Measurements from ENCODE around the gene ZNRF1. TPM values are rescaled to one million over a fixed set of nuclear protein-coding genes. Genes with fewer than 3 reads are reported as not detected.

ZNRF1 gene
- total and polyA plus RNA-seq, 2 donors from 2014 or later, result 10.8 to 23.1 TPM

DNA sequence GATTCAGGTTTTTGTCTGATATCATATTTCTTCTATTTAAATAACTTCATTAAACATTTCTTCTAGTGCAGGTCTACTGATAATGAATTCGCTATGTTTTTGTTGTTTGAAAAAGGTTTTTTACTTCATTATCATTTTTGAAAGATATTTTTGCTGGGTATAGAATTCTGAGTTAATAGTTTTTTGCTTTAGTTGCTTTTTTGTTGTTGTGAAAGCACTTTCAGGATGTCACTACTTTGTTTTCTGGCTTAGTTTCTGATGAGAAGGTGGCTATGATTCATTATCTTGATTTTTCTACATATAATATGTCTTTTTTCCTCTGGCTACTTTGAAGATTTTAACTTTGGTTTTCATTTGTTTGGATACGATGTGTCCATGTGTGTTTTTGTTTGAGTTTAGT lies 153.0 kb downstream of the ZNRF1 start:
- no peak overlapping the region for H3K4me3 ChIP-seq (ENCODE audit: low read length in 3 of 3)
- H3K9me3 ChIP-seq (ENCODE audit: control insufficient read depth in 2 of 3, insufficient read depth in 1 of 3, low read length in 3 of 3), result peaks cover 0 to 3% (median 0%) of the 10 kb centered on the region in 3 donors
- intact Hi-C loops (cut with DNase I), result no loop called here
- DNase-seq (no peak), FAIRE-seq (no peak)
- no peak overlapping the region for H3K27ac ChIP-seq (ENCODE audit: low read depth in 2 of 2, low read length in 2 of 2)
- H3K4me1 ChIP-seq (ENCODE audit: control insufficient read depth in 2 of 3, insufficient read depth in 2 of 3, low read depth in 1 of 3, low read length in 3 of 3), result no peaks in the 10 kb centered on the region
- no peak overlapping the region for H3K9ac ChIP-seq (ENCODE audit: low read length in 3 of 3)
- TF ChIP-seq, protein P1, sequence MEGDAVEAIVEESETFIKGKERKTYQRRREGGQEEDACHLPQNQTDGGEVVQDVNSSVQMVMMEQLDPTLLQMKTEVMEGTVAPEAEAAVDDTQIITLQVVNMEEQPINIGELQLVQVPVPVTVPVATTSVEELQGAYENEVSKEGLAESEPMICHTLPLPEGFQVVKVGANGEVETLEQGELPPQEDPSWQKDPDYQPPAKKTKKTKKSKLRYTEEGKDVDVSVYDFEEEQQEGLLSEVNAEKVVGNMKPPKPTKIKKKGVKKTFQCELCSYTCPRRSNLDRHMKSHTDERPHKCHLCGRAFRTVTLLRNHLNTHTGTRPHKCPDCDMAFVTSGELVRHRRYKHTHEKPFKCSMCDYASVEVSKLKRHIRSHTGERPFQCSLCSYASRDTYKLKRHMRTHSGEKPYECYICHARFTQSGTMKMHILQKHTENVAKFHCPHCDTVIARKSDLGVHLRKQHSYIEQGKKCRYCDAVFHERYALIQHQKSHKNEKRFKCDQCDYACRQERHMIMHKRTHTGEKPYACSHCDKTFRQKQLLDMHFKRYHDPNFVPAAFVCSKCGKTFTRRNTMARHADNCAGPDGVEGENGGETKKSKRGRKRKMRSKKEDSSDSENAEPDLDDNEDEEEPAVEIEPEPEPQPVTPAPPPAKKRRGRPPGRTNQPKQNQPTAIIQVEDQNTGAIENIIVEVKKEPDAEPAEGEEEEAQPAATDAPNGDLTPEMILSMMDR (IDR thresholded peaks at IDR 0.05; ENCODE audit: borderline replicate concordance, extremely low read depth, insufficient read depth), result no peak
- peaks cover 0 to 5% (median 2%) of the 10 kb centered on the region in 3 donors for H3K36me3 ChIP-seq (ENCODE audit: control insufficient read depth in 2 of 3, insufficient read depth in 3 of 3, low read length in 3 of 3)
- H3K27me3 ChIP-seq (ENCODE audit: control insufficient read depth, insufficient read depth, low read length), result no peaks in the 10 kb centered on the region

GRCh38 chr16:75152635-75153034 lies 153.8 kb downstream of the ZNRF1 start:
- H3K27me3 ChIP-seq (ENCODE audit: control insufficient read depth, insufficient read depth, low read length), result no peaks in the 10 kb centered on the region
- no peak for DNase-seq
- no peak overlapping the region for H3K27ac ChIP-seq (ENCODE audit: low read depth in 2 of 2, low read length in 2 of 2)
- no peak overlapping the region for H3K4me3 ChIP-seq (ENCODE audit: low read length in 3 of 3)
- intact Hi-C loops (cut with DNase I), result no loop called here
- FAIRE-seq, result no peak
- H3K36me3 ChIP-seq (ENCODE audit: control insufficient read depth in 2 of 3, insufficient read depth in 3 of 3, low read length in 3 of 3), result peaks cover 0 to 5% (median 2%) of the 10 kb centered on the region in 3 donors
- no peaks in the 10 kb centered on the region for H3K4me1 ChIP-seq (ENCODE audit: control insufficient read depth in 2 of 3, insufficient read depth in 2 of 3, low read depth in 1 of 3, low read length in 3 of 3)
- peaks cover 0 to 3% (median 0%) of the 10 kb centered on the region in 3 donors for H3K9me3 ChIP-seq (ENCODE audit: control insufficient read depth in 2 of 3, insufficient read depth in 1 of 3, low read length in 3 of 3)
- no peak overlapping the region for H3K9ac ChIP-seq (ENCODE audit: low read length in 3 of 3)
- TF ChIP-seq, protein P1 (IDR thresholded peaks at IDR 0.05; ENCODE audit: borderline replicate concordance, extremely low read depth, insufficient read depth), result no peak

DNA sequence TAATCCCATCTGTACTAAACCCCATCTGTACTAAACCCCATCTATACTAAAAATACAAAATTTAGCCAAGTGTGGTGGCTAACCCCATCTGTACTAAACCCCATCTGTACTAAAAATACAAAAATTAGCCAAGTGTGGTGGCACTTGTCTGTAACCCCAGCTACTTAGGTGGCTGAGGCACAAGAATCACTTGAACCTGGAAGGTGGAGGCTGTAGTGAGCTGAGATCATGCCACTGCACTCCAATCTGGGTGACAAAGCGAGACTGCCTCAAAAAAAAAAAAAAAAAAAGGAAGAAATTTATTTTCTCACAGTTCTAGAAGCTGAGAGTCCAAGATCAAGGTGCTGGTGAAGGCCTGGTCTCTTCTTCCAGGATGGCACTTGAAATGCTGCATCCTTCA lies 161.6 kb downstream of the ZNRF1 start:
- FAIRE-seq, result no peak
- no peak overlapping the region for H3K27ac ChIP-seq (ENCODE audit: low read depth in 2 of 2, low read length in 2 of 2)
- TF ChIP-seq, protein P1 (IDR thresholded peaks at IDR 0.05; ENCODE audit: borderline replicate concordance, extremely low read depth, insufficient read depth), result no peak

More for the DNA sequence above, 161.6 kb downstream of the ZNRF1 start:
- Histone ChIP-seq H3K4me1 (ENCODE audit: control insufficient read depth in 2 of 3, insufficient read depth in 2 of 3, low read depth in 1 of 3, low read length in 3 of 3) (no peaks in the 10 kb centered on the region), H3K9me3 (ENCODE audit: control insufficient read depth in 2 of 3, insufficient read depth in 1 of 3, low read length in 3 of 3) (no peaks in the 10 kb centered on the region), H3K36me3 (ENCODE audit: control insufficient read depth in 2 of 3, insufficient read depth in 3 of 3, low read length in 3 of 3) (peaks cover 0 to 6% (median 2%) of the 10 kb centered on the region in 3 donors), H3K4me3 (ENCODE audit: low read length in 3 of 3) (no peak overlapping the region), H3K9ac (ENCODE audit: low read length in 3 of 3) (no peak overlapping the region), H3K27me3 (ENCODE audit: control insufficient read depth, insufficient read depth, low read length) (no peaks in the 10 kb centered on the region)
- no peak for DNase-seq
- intact Hi-C loops (cut with DNase I), result no loop called here

Other genes with a start within 250 kb of the ZNRF1 start
- gene FA2H, start 224.2 kb upstream of the ZNRF1 start, total RNA-seq, result 4.2 TPM
- gene FA2H, start 224.2 kb upstream of the ZNRF1 start, polyA plus RNA-seq (ENCODE audit: insufficient read depth, low read depth, low replicate concordance), result 10.3 TPM
- 60.0 TPM for gene WDR59, start 13.9 kb upstream of the ZNRF1 start, total RNA-seq
- 32.6 TPM for gene WDR59, start 13.9 kb upstream of the ZNRF1 start, polyA plus RNA-seq (ENCODE audit: insufficient read depth, low read depth, low replicate concordance)
- 14.7 TPM for gene LDHD, start 117.8 kb downstream of the ZNRF1 start, total RNA-seq
- 73.3 TPM for gene LDHD, start 117.8 kb downstream of the ZNRF1 start, polyA plus RNA-seq (ENCODE audit: insufficient read depth, low read depth, low replicate concordance)
- 9.2 TPM for gene ZFP1, start 149.5 kb downstream of the ZNRF1 start, total RNA-seq
- 4.6 TPM for gene ZFP1, start 149.5 kb downstream of the ZNRF1 start, polyA plus RNA-seq (ENCODE audit: insufficient read depth, low read depth, low replicate concordance)
- gene CTRB2, start 208.1 kb downstream of the ZNRF1 start, total RNA-seq, result not detected
- gene CTRB2, start 208.1 kb downstream of the ZNRF1 start, polyA plus RNA-seq (ENCODE audit: insufficient read depth, low read depth, low replicate concordance), result not detected
- not detected for gene CTRB1, start 220.0 kb downstream of the ZNRF1 start, total RNA-seq
- not detected for gene CTRB1, start 220.0 kb downstream of the ZNRF1 start, polyA plus RNA-seq (ENCODE audit: insufficient read depth, low read depth, low replicate concordance)